Caco-2 (cell line): Measurements from ENCODE around the gene MCU. TPM values are rescaled to one million over a fixed set of nuclear protein-coding genes. Genes with fewer than 3 reads are reported as not detected.

ENCODE experiments used
- BruUV-seq: library from RNA; stranded (reverse); fragments of 400-500 nt; replicated peaks from 2 replicates; lab custom pipeline; 2021; lab: Mats Ljungman, UMichigan
- CTCF ChIA-PET: fragments of 300-600 bp; sonication (Branson Sonifier 250); formaldehyde crosslinking; loops from one replicate; lab custom pipeline; 2022; ENCODE audit warnings: antibody characterized with exemption; lab: Charles Lee
- POLR2A ChIA-PET: fragments of 300-600 bp; sonication (Branson Sonifier 250); formaldehyde crosslinking; loops from one replicate; lab custom pipeline; 2022; ENCODE audit warnings: antibody characterized with exemption; lab: Charles Lee
- DNase-seq, 2 experiments: peaks; one replicate each; pipeline versions ENCODE4 v3.0.0 to v3.0.0-alpha.2; 2020 to 2022
- H3K27me3 ChIP-seq: replicated peaks from 2 replicates; pipeline ENCODE4 v1.6.0; 2011; ENCODE audit warnings: low read length; ENCODE audit not compliant: control insufficient read depth, insufficient read depth
- H3K36me3 ChIP-seq: 2 replicates; pipeline ENCODE4 v1.5.1; 2011; ENCODE audit warnings: low read length; ENCODE audit not compliant: control insufficient read depth, insufficient read depth
- H3K4me1 ChIP-seq: fragments of 250-450 bp; sonication (Bioruptor Pico); 2 replicates; pipeline ENCODE4 v1.5.1; 2020; ENCODE audit warnings: mild to moderate bottlenecking
- H3K4me3 ChIP-seq: 2 replicates; pipeline ENCODE4 v1.5.1; 2011; ENCODE audit warnings: low read depth, mild to moderate bottlenecking, control low read depth, low read length
- H3K9me3 ChIP-seq: fragments of 250-450 bp; sonication (Bioruptor Pico); 2 replicates; pipeline ENCODE4 v1.5.1; 2020; ENCODE audit warnings: mild to moderate bottlenecking, moderate library complexity
- H3K27ac Mint-ChIP-seq: one replicate; pipeline ENCODE4 v1.8.0; 2022; ENCODE audit warnings: mixed read lengths; ENCODE audit not compliant: unreplicated experiment
- H3K27me3 Mint-ChIP-seq: one replicate; pipeline ENCODE4 v1.8.0; 2022; ENCODE audit warnings: mixed read lengths; ENCODE audit not compliant: insufficient read depth, unreplicated experiment
- H3K36me3 Mint-ChIP-seq: one replicate; pipeline ENCODE4 v1.8.0; 2022; ENCODE audit warnings: mild to moderate bottlenecking, mixed read lengths; ENCODE audit not compliant: insufficient read depth, unreplicated experiment
- H3K4me1 Mint-ChIP-seq: one replicate; pipeline ENCODE4 v1.8.0; 2022; ENCODE audit warnings: low read depth, mixed read lengths; ENCODE audit not compliant: unreplicated experiment
- H3K4me3 Mint-ChIP-seq: one replicate; pipeline ENCODE4 v1.8.0; 2022; ENCODE audit warnings: mild to moderate bottlenecking, moderate library complexity, mixed read lengths; ENCODE audit not compliant: unreplicated experiment
- H3K9me3 Mint-ChIP-seq: one replicate; pipeline ENCODE4 v1.8.0; 2022; ENCODE audit warnings: mixed read lengths; ENCODE audit not compliant: unreplicated experiment
- intact Hi-C: fragments of 100-400 bp; cut with micrococcal nuclease; formaldehyde crosslinking; loops from one replicate; pipeline ENCODE4 v1.10.0; 2022; ENCODE audit not compliant: unreplicated experiment
- total RNA-seq: library from RNA; stranded (reverse); gene quantifications from 2 replicates; pipeline ENCODE4 v1.2.3, GENCODE V29; 2022
- TF ChIP-seq, protein P1 (sequence below), 2 experiments: fragments of 200-600 bp in 1 of 2; IDR thresholded peaks; 1 replicate in 1 of 2; 2 replicates in 1 of 2; pipeline versions ENCODE4 v1.5.1 to v1.8.0; 2011 to 2022; ENCODE audit warnings: antibody characterized with exemption in 1 of 2, control low read depth in 1 of 2, inconsistent platforms in 1 of 2, low read depth in 1 of 2, low read length in 1 of 2, mild to moderate bottlenecking in 1 of 2, moderate library complexity in 1 of 2; ENCODE audit not compliant: insufficient read depth in 1 of 2, severe bottlenecking in 1 of 2, unreplicated experiment in 1 of 2

MCU gene
- total RNA-seq, 1 experiment from 2014 or later = 62.5 TPM

GRCh38 chr10:72762042-72762441 lies 70.1 kb downstream of the MCU start:
- Mint-ChIP-seq H3K27ac (no peak overlapping the region), H3K4me1 (peaks cover 12% of the 10 kb centered on the region)
- POLR2A ChIA-PET = no interaction called here

GRCh38 chr10:72763201-72763600 lies 71.3 kb downstream of the MCU start:
- no TSS peak for BruUV-seq
- H3K9me3 Mint-ChIP-seq = no peaks in the 10 kb centered on the region
- Histone ChIP-seq H3K9me3 (0 out of 2 replicates have a peak, but pooled peaks cover 6% of the 10 kb centered on the region), H3K4me1 (peaks cover 5% of the 10 kb centered on the region), H3K27me3 (no peaks in the 10 kb centered on the region), H3K4me3 (no peak overlapping the region), H3K36me3 (no peaks in the 10 kb centered on the region)
- peaks cover 5% of the 10 kb centered on the region for H3K36me3 Mint-ChIP-seq
- no peak overlapping the region for H3K4me3 Mint-ChIP-seq
- H3K27ac Mint-ChIP-seq = no peak overlapping the region
- H3K27me3 Mint-ChIP-seq = no peaks in the 10 kb centered on the region
- intact Hi-C loops = no loop called here
- CTCF ChIA-PET = interaction anchor here (1.0 kb wide), 1 partner anchor 14 kb away, joined by 3 read pairs; no protein-coding TSS in a partner anchor
- POLR2A ChIA-PET = interaction anchor here (0.7 kb wide), 1 partner anchor 103 kb away, joined by 3 read pairs; no protein-coding TSS in a partner anchor
- DNase-seq = no peak
- TF ChIP-seq, protein P1, sequence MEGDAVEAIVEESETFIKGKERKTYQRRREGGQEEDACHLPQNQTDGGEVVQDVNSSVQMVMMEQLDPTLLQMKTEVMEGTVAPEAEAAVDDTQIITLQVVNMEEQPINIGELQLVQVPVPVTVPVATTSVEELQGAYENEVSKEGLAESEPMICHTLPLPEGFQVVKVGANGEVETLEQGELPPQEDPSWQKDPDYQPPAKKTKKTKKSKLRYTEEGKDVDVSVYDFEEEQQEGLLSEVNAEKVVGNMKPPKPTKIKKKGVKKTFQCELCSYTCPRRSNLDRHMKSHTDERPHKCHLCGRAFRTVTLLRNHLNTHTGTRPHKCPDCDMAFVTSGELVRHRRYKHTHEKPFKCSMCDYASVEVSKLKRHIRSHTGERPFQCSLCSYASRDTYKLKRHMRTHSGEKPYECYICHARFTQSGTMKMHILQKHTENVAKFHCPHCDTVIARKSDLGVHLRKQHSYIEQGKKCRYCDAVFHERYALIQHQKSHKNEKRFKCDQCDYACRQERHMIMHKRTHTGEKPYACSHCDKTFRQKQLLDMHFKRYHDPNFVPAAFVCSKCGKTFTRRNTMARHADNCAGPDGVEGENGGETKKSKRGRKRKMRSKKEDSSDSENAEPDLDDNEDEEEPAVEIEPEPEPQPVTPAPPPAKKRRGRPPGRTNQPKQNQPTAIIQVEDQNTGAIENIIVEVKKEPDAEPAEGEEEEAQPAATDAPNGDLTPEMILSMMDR (IDR thresholded peaks at IDR 0.05; ENCODE audit: insufficient read depth in 1 of 2, low read depth in 1 of 2, low read length in 1 of 2, severe bottlenecking in 1 of 2, unreplicated experiment in 1 of 2) = no peak
- peaks cover 12% of the 10 kb centered on the region for H3K4me1 Mint-ChIP-seq

More at GRCh38 chr10:72762042-72762441, 70.1 kb downstream of the MCU start:
- intact Hi-C loops = no loop called here
- Mint-ChIP-seq H3K36me3 (peaks cover 5% of the 10 kb centered on the region), H3K27me3 (no peaks in the 10 kb centered on the region), H3K4me3 (no peak overlapping the region), H3K9me3 (no peaks in the 10 kb centered on the region)
- BruUV-seq = no TSS peak
- CTCF ChIA-PET = no interaction called here
- Histone ChIP-seq H3K27me3 (no peaks in the 10 kb centered on the region), H3K4me3 (no peak overlapping the region), H3K4me1 (peaks cover 5% of the 10 kb centered on the region), H3K9me3 (0 out of 2 replicates have a peak, but pooled peaks cover 4% of the 10 kb centered on the region), H3K36me3 (no peaks in the 10 kb centered on the region)
- TF ChIP-seq, protein P1 (IDR thresholded peaks at IDR 0.05; ENCODE audit: insufficient read depth in 1 of 2, low read depth in 1 of 2, low read length in 1 of 2, severe bottlenecking in 1 of 2, unreplicated experiment in 1 of 2) = no peak
- no peak for DNase-seq

- DNase-seq = peak in 1 of 2 experiments; percentile 28
- Histone ChIP-seq H3K4me3 (no peak overlapping the region), H3K27me3 (no peaks in the 10 kb centered on the region), H3K36me3 (no peaks in the 10 kb centered on the region), H3K9me3 (0 out of 2 replicates have a peak, but pooled peaks cover 6% of the 10 kb centered on the region), H3K4me1 (peaks cover 5% of the 10 kb centered on the region)
- BruUV-seq = no TSS peak
- Mint-ChIP-seq H3K27ac (no peak overlapping the region), H3K4me3 (no peak overlapping the region), H3K4me1 (peaks cover 8% of the 10 kb centered on the region), H3K27me3 (no peaks in the 10 kb centered on the region), H3K9me3 (no peaks in the 10 kb centered on the region), H3K36me3 (peaks cover under 1% of the 10 kb centered on the region)
- CTCF ChIA-PET = no interaction called here
- intact Hi-C loops = no loop called here
- POLR2A ChIA-PET = interaction anchor here (0.9 kb wide), 1 partner anchor 72 kb away, joined by 4 read pairs; the partner anchor contains the start of gene MCU
- TF ChIP-seq, protein P1 (IDR thresholded peaks at IDR 0.05; ENCODE audit: insufficient read depth in 1 of 2, low read depth in 1 of 2, low read length in 1 of 2, severe bottlenecking in 1 of 2, unreplicated experiment in 1 of 2) = no peak
Measured at GRCh38 chr10:72764151-72764550, 72.2 kb downstream of the MCU start.
